Tibial artery (tissue), 4 donors: ENCODE measurements around the gene ANKS3.

Experiments
- DNase-seq, 2 donors: peaks; one replicate each; pipeline ENCODE4 v3.0.0-alpha.2; 2019
- H3K27ac ChIP-seq, 2 donors: fragments of 200-600 bp; sonication (generic) in 1 of 2; 1 replicate in 1 of 2; 2 replicates in 1 of 2; pipeline ENCODE4 v1.5.1; 2018 to 2019; ENCODE audit warnings: mild to moderate bottlenecking in 1 of 2
- H3K27me3 ChIP-seq, 2 donors: fragments of 200-600 bp; sonication (generic) in 1 of 2; one replicate each; pipeline versions ENCODE4 v1.5.1 to v1.6.0; 2016 to 2019
- H3K36me3 ChIP-seq, 3 donors: fragments of 200-600 bp; sonication (generic) in 2 of 3; one replicate each; pipeline ENCODE4 v1.5.1; 2016 to 2019; ENCODE audit warnings: mild to moderate bottlenecking in 2 of 3
- H3K4me1 ChIP-seq, 4 donors: fragments of 200-600 bp; sonication (generic) in 2 of 4; 1 replicate in 3 of 4; 2 replicates in 1 of 4; pipeline ENCODE4 v1.5.1; 2016 to 2019
- H3K4me3 ChIP-seq, 2 donors: fragments of 200-600 bp; sonication (generic) in 1 of 2; 1 replicate in 1 of 2; 2 replicates in 1 of 2; pipeline ENCODE4 v1.5.1; 2018 to 2019; ENCODE audit warnings: mild to moderate bottlenecking in 2 of 2
- H3K9me3 ChIP-seq, 3 donors: fragments of 200-600 bp; sonication (generic) in 1 of 3; one replicate each; pipeline ENCODE4 v1.5.1; 2016 to 2019
- intact Hi-C: fragments of 100-400 bp; cut with DNase I; formaldehyde crosslinking; loops from one replicate; pipeline ENCODE4 v1.15.0; 2023; ENCODE audit warnings: low total_unique reads
- TF ChIP-seq, protein P1 (sequence below), 2 experiments: fragments of 200-600 bp in 1 of 2; fragments of 450-650 bp in 1 of 2; IDR thresholded peaks; one replicate each; pipeline ENCODE4 v1.5.1; 2017 to 2019; ENCODE audit warnings: antibody characterized with exemption in 2 of 2, mild to moderate bottlenecking in 1 of 2, moderate library complexity in 1 of 2

The ANKS3 gene

DNA sequence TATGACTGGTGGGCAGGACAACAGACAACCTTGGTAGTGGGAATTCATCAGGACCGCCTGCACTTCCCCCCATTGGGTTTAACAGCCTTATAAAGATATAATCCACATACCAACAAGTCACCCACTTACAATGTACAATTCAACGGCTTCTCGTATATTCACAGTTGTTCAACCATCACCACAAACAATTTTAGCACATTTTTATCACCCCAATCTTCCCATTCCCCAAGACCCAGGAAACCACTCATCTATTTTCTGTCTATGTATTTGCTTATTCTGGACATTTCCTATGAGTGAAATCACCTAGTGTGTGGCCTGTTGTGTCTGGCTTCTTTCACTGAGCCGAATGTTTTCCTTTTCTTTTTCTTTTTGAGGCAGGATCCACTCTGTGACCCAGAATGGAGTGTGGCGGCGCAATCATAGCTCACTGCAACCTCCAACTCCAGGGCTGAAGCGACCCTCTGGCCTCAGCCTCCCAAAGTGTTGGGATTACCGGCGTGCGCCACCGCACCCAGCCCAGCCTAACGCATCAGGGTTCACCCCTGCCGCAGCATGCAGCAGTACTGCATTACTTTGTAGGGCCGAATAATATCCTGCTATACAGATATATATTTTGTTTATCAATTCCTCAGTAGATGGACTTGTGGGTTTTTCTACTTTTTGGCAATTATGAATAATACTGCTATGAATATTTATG is 10.9 kb downstream of the ANKS3 start:
- H3K4me3 ChIP-seq = no peak overlapping the region
- H3K36me3 ChIP-seq = peaks cover 22 to 76% (median 26%) of the 10 kb centered on the region in 3 donors

DNA sequence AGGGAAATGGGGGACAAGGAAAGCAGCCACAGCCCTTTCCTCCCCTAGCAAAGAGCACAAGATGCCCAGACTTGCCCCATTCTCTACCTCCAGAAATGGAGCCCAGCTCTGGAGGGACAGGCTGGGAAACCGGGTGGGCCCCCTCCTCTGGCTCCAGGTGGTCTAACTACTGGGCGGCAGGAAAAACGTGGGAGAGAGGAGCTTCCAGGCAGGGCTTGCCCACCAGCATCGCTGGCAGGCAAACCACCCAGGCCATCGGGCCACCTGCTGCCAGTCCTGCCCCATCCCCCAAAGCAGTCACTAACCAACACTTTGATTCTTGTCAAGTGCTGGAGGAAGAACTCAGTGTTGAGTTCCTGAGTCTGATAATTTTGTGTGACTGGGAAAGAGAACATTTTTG is 15.6 kb downstream of the ANKS3 start:
- intact Hi-C loops = no loop called here
- no peak for DNase-seq
- Histone ChIP-seq H3K4me1 (no peaks in the 10 kb centered on the region), H3K27me3 (no peaks in the 10 kb centered on the region), H3K36me3 (peaks cover 26 to 72% (median 29%) of the 10 kb centered on the region in 3 donors), H3K4me3 (no peak overlapping the region), H3K9me3 (no peaks in the 10 kb centered on the region), H3K27ac (no peak overlapping the region)
- TF ChIP-seq, protein P1, sequence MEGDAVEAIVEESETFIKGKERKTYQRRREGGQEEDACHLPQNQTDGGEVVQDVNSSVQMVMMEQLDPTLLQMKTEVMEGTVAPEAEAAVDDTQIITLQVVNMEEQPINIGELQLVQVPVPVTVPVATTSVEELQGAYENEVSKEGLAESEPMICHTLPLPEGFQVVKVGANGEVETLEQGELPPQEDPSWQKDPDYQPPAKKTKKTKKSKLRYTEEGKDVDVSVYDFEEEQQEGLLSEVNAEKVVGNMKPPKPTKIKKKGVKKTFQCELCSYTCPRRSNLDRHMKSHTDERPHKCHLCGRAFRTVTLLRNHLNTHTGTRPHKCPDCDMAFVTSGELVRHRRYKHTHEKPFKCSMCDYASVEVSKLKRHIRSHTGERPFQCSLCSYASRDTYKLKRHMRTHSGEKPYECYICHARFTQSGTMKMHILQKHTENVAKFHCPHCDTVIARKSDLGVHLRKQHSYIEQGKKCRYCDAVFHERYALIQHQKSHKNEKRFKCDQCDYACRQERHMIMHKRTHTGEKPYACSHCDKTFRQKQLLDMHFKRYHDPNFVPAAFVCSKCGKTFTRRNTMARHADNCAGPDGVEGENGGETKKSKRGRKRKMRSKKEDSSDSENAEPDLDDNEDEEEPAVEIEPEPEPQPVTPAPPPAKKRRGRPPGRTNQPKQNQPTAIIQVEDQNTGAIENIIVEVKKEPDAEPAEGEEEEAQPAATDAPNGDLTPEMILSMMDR (IDR thresholded peaks at IDR 0.05) = no peak

More for the DNA sequence above, 10.9 kb downstream of the ANKS3 start:
- H3K27me3 ChIP-seq = no peaks in the 10 kb centered on the region
- intact Hi-C loops = no loop called here
- no peaks in the 10 kb centered on the region for H3K9me3 ChIP-seq
- no peak for DNase-seq
- TF ChIP-seq, protein P1 (IDR thresholded peaks at IDR 0.05) = no peak
- H3K27ac ChIP-seq = no peak overlapping the region
- no peaks in the 10 kb centered on the region for H3K4me1 ChIP-seq

DNA sequence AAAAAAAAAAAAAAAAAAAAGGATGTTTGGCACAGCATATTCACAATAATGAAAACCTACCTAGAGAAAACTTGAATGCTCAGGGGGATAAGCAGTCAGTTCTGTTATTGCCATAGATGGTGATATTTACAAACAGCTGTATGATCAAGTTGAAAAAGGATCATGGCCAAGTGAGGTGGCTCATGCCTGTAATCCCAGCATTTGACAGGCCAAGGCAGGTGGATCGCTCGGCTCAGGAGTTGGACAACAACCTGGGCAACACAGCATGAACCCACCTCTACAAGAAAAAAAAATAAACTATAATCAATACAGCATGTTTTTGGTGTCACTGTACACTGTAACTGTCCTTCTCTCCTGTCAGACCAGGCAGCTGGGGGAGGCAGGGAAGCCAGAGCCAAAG is 19.1 kb downstream of the ANKS3 start:
- no peaks in the 10 kb centered on the region for H3K27me3 ChIP-seq
- H3K4me3 ChIP-seq = no peak overlapping the region
- no peaks in the 10 kb centered on the region for H3K4me1 ChIP-seq
- no peak for DNase-seq
- peaks cover 34 to 89% (median 45%) of the 10 kb centered on the region in 3 donors for H3K36me3 ChIP-seq
- H3K27ac ChIP-seq = no peak overlapping the region
- intact Hi-C loops = no loop called here
- TF ChIP-seq, protein P1 (IDR thresholded peaks at IDR 0.05) = no peak
- no peaks in the 10 kb centered on the region for H3K9me3 ChIP-seq

DNA sequence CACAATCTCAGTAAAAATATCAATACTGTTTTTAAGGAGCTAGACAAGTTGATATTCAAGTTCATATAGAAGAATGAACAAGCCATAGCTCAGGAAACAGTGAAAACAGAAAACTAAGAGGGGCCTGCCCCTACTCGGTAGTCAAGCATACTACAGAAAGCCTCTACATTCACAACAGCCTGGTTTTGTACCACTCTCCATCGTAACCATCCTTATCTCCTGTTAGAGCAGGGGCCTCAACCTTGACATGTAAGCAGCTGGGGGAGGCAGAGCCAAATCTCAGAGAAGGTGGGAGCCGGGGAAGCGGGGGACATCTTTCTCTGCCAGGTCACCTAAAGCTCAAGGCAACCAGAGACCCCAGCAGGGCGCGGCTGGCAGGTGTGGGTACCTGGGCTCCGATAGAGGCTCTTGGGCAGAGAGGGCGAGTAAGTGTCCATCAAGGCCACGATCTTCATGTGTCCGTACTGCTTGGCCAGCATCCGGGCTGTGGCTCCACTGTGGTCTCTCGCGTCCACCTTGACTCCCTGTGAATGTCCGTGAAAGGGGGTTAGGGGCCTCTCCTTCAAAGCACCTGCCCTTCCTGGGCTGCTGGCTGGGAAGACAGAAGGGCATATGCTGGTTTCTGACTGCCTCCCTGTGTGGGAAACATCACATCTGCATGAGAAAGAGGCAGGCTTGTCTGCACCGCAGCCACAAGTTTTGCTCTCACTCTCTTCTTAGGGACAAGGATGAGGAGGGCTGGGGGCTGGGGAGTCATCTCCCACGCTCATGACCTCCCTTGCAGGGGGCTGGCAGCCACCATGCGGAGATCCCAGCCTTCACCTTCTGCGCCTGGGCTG is 20.2 kb downstream of the ANKS3 start:
- TF ChIP-seq, protein P1 (IDR thresholded peaks at IDR 0.05) = no peak
- no peak overlapping the region for H3K4me3 ChIP-seq
- peaks cover 44 to 96% (median 53%) of the 10 kb centered on the region in 3 donors for H3K36me3 ChIP-seq
- H3K27me3 ChIP-seq = no peaks in the 10 kb centered on the region
- H3K4me1 ChIP-seq = no peaks in the 10 kb centered on the region
- DNase-seq = no peak
- no peaks in the 10 kb centered on the region for H3K9me3 ChIP-seq
- H3K27ac ChIP-seq = no peak overlapping the region
- intact Hi-C loops = no loop called here

DNA sequence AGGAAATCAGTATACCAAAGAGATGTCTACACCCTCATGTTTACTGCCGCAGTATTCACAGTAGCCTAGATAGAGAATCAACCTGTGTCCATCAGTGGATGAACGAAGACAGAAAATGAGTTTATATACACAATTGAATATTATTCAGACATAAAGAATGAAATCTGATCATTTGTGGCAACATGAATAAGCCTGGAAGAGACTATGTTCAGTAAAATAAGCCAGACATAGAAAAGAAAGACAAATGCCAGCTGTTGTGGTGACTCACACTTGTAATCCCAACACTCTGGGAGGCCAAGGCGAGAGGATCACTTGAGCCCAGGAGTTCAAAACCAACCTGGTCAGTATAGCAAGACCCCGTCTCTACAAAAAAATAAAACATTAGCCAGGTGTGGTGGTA is 24.6 kb downstream of the ANKS3 start:
- Histone ChIP-seq H3K4me3 (no peak overlapping the region), H3K36me3 (peaks cover 51 to 86% (median 62%) of the 10 kb centered on the region in 3 donors), H3K27me3 (no peaks in the 10 kb centered on the region), H3K27ac (no peak overlapping the region), H3K4me1 (no peaks in the 10 kb centered on the region), H3K9me3 (no peaks in the 10 kb centered on the region)
- TF ChIP-seq, protein P1 (IDR thresholded peaks at IDR 0.05) = no peak
- intact Hi-C loops = loop anchor here (5.0 kb wide), 1 partner anchor 88 kb away; the partner anchor contains the start of gene SMIM22
- no peak for DNase-seq
